ENCODE data around the gene ZIC4. TPM values are rescaled to one million over a fixed set of nuclear protein-coding genes. Genes with fewer than 3 reads are reported as not detected.
A peak's percentile ranks its signal among the peaks of the same experiment; 100 is the strongest.

The ZIC4 gene
- total and polyA plus RNA-seq, 7 donors = not detected

DNA sequence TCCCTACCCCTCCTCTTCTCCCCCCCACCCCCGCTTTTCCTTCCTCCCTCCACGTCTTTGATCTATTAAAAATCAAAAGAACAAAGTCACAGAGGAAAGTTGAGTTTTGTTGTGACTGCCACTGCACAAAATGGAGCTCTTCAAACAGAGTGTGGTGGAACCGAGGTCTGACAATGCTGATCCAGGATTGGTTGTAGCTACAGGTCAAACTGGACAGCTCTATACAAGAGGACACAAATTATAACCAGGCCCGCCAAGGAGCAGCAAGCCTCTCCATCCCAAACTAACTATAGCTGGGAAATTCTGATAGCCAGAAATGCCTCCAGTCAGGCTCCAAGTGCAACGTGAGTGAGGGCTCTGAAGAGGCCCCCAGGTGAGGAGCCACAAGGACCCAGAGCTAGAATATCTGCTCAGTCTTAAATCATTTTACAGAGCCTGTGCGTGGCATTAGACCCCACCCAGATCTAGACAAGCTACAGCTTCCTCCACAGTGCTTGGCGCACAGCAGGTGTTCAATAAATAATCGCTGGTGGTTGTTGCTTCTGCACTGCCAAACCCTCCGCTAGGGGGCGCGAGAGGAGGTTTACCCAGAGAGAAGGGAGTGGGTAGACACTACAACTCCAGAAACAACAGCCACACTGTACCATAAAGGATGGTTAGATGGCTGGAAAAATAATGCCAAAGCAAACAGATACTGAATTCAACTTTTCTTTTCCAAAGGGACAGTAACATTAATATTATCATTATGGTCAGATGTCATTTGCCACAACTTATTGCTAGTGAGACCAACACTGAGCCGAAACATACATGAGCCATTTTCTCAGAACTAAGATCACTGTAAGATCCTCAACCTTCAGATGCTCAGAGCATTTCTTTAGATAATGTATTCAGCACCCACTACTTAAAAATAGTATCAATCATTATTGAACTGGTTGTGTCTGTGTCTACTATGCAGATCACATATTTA is 44.6 kb downstream of the ZIC4 start:
- Histone ChIP-seq H3K27ac (no peak overlapping the region), H3K4me3 (no peak overlapping the region), H3K36me3 (no peaks in the 10 kb centered on the region), H3K27me3 (peaks cover 49 to 99% (median 65%) of the 10 kb centered on the region in 3 donors), H3K9me3 (peaks cover 0 to 3% (median 0%) of the 10 kb centered on the region in 4 donors), H3K4me1 (peaks cover 0 to 4% (median 0%) of the 10 kb centered on the region in 4 donors)
- TF ChIP-seq, protein P1, sequence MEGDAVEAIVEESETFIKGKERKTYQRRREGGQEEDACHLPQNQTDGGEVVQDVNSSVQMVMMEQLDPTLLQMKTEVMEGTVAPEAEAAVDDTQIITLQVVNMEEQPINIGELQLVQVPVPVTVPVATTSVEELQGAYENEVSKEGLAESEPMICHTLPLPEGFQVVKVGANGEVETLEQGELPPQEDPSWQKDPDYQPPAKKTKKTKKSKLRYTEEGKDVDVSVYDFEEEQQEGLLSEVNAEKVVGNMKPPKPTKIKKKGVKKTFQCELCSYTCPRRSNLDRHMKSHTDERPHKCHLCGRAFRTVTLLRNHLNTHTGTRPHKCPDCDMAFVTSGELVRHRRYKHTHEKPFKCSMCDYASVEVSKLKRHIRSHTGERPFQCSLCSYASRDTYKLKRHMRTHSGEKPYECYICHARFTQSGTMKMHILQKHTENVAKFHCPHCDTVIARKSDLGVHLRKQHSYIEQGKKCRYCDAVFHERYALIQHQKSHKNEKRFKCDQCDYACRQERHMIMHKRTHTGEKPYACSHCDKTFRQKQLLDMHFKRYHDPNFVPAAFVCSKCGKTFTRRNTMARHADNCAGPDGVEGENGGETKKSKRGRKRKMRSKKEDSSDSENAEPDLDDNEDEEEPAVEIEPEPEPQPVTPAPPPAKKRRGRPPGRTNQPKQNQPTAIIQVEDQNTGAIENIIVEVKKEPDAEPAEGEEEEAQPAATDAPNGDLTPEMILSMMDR (IDR thresholded peaks at IDR 0.05) = peak in 1 of 4 experiments; percentile 29
- TF ChIP-seq POLR2AphosphoS5 (IDR thresholded peaks at IDR 0.05) = no peak
- no peak for DNase-seq
- intact Hi-C loops (cut with DNase I) = loop anchor here (5.0 kb wide), 1 partner anchor 61 kb away; no protein-coding TSS in a partner anchor
- 12 to 14% methylated on average over 12 of the region's 12 CpGs for WGBS, 2 donors

DNA sequence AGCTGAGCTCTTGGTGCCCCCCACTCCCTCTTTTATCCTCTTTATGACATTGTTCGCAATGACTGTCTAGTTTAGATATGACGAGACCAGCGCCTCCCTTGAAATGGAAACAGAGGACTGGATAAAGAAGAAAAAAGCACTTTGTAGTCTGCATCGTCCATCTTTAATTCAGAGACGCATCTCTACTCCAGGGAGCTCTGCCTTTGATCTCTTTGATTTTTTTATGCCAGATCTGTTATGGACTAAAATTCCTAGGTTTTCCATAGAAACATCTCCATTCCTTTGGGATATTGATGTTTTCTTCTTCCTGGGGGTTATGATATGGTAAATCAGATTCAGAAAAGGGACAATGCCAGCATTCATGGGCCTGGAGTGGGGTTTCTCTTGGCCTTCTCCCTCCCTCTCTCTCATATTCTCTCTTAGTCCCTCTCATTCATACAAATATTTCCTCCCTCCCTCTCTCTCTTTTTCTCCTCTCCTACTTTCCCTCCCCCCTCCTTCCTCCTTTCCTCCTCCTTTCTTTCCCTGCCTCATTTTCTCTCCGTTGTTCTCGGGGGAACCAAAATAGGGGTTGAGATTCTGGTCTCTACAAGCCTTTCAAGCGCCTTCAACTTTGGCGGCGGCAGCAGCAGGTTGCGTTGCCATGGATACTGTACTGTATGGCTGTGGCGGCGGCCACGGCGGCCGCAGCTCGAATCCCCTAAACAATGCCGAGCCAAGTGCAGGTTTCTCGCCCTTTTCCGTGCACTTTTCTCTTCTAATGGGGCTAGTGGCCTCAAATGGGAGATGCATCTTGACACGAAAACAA is 45.5 kb downstream of the ZIC4 start:
- WGBS, 2 donors = 9 to 13% methylated on average over 21 of the region's 21 CpGs
- DNase-seq = no peak
- Histone ChIP-seq H3K36me3 (no peaks in the 10 kb centered on the region), H3K4me1 (peaks cover 0 to 4% (median 0%) of the 10 kb centered on the region in 4 donors), H3K27me3 (peaks cover 52 to 99% (median 70%) of the 10 kb centered on the region in 3 donors), H3K9me3 (peaks cover 0 to 3% (median 0%) of the 10 kb centered on the region in 4 donors), H3K4me3 (no peak overlapping the region), H3K27ac (no peak overlapping the region)
- TF ChIP-seq POLR2AphosphoS5 (IDR thresholded peaks at IDR 0.05) (no peak), POLR2A (IDR thresholded peaks at IDR 0.05) (no peak), EP300 (IDR thresholded peaks at IDR 0.05) (no peak)
- TF ChIP-seq, protein P1 (IDR thresholded peaks at IDR 0.05) = no peak
- intact Hi-C loops (cut with DNase I) = loop anchor here (5.0 kb wide), 1 partner anchor 61 kb away; no protein-coding TSS in a partner anchor

DNA sequence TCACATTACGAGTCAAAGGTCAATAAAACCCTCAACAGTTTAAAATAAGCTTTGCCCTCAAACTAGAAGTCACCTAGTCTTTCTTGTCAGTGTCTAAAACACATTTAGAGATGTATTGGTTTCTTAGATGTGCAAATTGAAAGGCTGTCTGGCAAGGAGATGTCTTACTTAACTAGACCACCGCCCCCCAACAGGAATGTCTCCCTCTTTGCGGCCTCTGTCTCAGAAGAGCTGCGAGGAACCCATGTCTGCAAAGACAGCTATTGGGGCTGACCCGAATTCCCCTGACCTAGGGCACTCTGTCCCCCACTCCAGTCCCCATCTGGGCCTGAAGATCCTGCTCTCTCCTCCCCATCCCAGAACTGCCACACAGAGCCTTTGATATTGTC is 46.3 kb downstream of the ZIC4 start:
- Histone ChIP-seq H3K27ac (no peak overlapping the region), H3K27me3 (peaks cover 53 to 99% (median 70%) of the 10 kb centered on the region in 3 donors), H3K9me3 (peaks cover 0 to 3% (median 0%) of the 10 kb centered on the region in 4 donors), H3K4me1 (peaks cover 0 to 5% (median 2%) of the 10 kb centered on the region in 4 donors), H3K36me3 (no peaks in the 10 kb centered on the region), H3K4me3 (no peak overlapping the region)
- intact Hi-C loops (cut with DNase I) = loop anchor here (5.0 kb wide), 1 partner anchor 62 kb away; no protein-coding TSS in a partner anchor
- no peak for DNase-seq
- TF ChIP-seq, protein P1 (IDR thresholded peaks at IDR 0.05) = no peak
- no peak for TF ChIP-seq POLR2A (IDR thresholded peaks at IDR 0.05)
- TF ChIP-seq POLR2AphosphoS5 (IDR thresholded peaks at IDR 0.05) = no peak
- TF ChIP-seq EP300 (IDR thresholded peaks at IDR 0.05) = no peak
- WGBS, 2 donors = 21 to 27% methylated on average over 5 of the region's 5 CpGs

DNA sequence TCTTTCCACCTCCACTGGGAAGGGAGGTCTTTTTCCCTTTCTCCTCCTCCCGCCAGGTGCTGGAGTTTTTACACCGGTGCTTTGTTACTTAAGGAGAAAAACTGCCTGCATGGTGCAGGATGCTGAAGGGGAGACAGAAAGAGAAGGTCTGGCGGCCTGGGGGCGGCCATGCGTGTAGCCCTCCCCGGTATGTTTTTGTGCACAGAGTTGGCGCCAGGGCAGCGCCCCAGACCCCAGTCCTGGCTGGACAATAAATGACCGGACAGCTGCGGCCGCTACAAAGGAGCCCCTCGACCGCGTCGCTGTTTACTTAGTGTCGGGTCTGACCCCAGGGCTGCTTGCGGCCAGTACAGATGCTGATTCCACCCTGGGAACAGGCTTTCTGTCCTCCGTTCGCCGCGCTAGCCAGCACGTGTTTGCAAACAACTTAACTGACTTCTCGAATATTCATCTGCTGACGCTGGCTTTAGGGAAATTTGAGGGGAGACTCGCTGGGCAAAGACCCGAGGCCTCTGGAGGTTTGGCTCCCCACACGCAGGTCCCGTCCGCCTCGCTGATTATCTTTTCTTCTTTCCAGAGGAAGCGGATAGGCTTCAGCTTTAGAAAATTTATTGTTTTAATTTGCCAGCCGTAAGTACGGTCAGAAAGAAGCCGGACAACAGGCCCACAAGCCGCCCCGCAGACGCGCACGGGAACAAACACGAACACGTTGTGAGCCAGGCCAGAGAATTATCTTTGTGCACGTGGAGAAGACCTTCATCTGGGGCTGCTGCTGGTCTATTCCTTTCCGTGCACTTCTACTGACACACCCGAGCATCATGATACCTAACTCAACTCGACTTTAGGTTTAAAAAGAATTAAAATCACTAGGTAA is 46.9 kb downstream of the ZIC4 start:
- intact Hi-C loops (cut with DNase I) = loop anchor here (5.0 kb wide), 1 partner anchor 63 kb away; no protein-coding TSS in a partner anchor
- Histone ChIP-seq H3K27ac (no peak overlapping the region), H3K9me3 (peaks cover 0 to 3% (median 0%) of the 10 kb centered on the region in 4 donors), H3K4me3 (no peak overlapping the region), H3K4me1 (peaks cover 0 to 11% (median 4%) of the 10 kb centered on the region in 4 donors), H3K36me3 (no peaks in the 10 kb centered on the region), H3K27me3 (peaks cover 58 to 99% (median 75%) of the 10 kb centered on the region in 3 donors)
- DNase-seq = no peak
- TF ChIP-seq POLR2AphosphoS5 (IDR thresholded peaks at IDR 0.05) (no peak), EP300 (IDR thresholded peaks at IDR 0.05) (no peak), POLR2A (IDR thresholded peaks at IDR 0.05) (no peak)
- TF ChIP-seq, protein P1 (IDR thresholded peaks at IDR 0.05) = no peak
- WGBS, 2 donors = 8 to 12% methylated on average over 45 of the region's 45 CpGs

Data from sigmoid colon (tissue), 7 donors.